Effector memory CD8-positive, alpha-beta T cell (primary cell): ENCODE results near the gene CACNB4.
A peak's percentile ranks its signal among the peaks of the same experiment; 100 is the strongest.
"Not testable (repeated sequence)": the region's sequence is repeated elsewhere in the genome, so short reads cannot be mapped to it uniquely, and the experiment has no call there.

Experiments used
- ATAC-seq: fragments of 150-1000 bp; cut with Tn5 transposase; replicated peaks from 2 replicates; pipeline ENCODE4 v1.10.0; 2021; ENCODE audit warnings: mild to moderate bottlenecking, moderate library complexity
- DNase-seq, 3 experiments: peaks; one replicate each; pipeline ENCODE4 v3.0.0; 2021
- H3K27ac Mint-ChIP-seq, 2 donors: one replicate each; pipeline ENCODE4 v1.8.0; 2022; ENCODE audit warnings: mild to moderate bottlenecking in 2 of 2, mixed read lengths in 2 of 2, moderate library complexity in 2 of 2
- H3K27me3 Mint-ChIP-seq, 2 donors: one replicate each; pipeline ENCODE4 v1.8.0; 2022; ENCODE audit warnings: mixed read lengths in 2 of 2
- H3K36me3 Mint-ChIP-seq: one replicate; pipeline ENCODE4 v1.8.0; 2022; ENCODE audit warnings: mild to moderate bottlenecking, moderate library complexity, mixed read lengths; ENCODE audit not compliant: insufficient read depth
- H3K4me1 Mint-ChIP-seq, 2 donors: one replicate each; pipeline ENCODE4 v1.8.0; 2022; ENCODE audit warnings: low read depth in 2 of 2, mixed read lengths in 2 of 2
- H3K4me3 Mint-ChIP-seq, 2 donors: one replicate each; pipeline ENCODE4 v1.8.0; 2022; ENCODE audit warnings: mild to moderate bottlenecking in 2 of 2, mixed read lengths in 2 of 2, moderate library complexity in 2 of 2
- H3K9me3 Mint-ChIP-seq, 2 donors: one replicate each; pipeline ENCODE4 v1.8.0; 2022; ENCODE audit warnings: mixed read lengths in 2 of 2

Gene CACNB4

GRCh38 chr2:151794422-151794821 is 304.4 kb downstream of the CACNB4 start:
- H3K4me3 Mint-ChIP-seq, H3K4me1 Mint-ChIP-seq, DNase-seq, H3K27ac Mint-ChIP-seq, H3K27me3 Mint-ChIP-seq, H3K9me3 Mint-ChIP-seq, H3K36me3 Mint-ChIP-seq, ATAC-seq: not testable (repeated sequence)

GRCh38 chr2:151793123-151793522 is 305.7 kb downstream of the CACNB4 start:
- Mint-ChIP-seq H3K9me3 (no peaks in the 10 kb centered on the region), H3K27ac (no peak overlapping the region), H3K27me3 (no peaks in the 10 kb centered on the region), H3K4me3 (no peak overlapping the region), H3K36me3 (no peaks in the 10 kb centered on the region), H3K4me1 (peaks cover 0 to 3% of the 10 kb centered on the region in 2 donors)
- DNase-seq: no peak
- ATAC-seq: no peak

- Mint-ChIP-seq H3K4me3 (no peak overlapping the region), H3K27ac (no peak overlapping the region), H3K9me3 (no peaks in the 10 kb centered on the region), H3K36me3 (no peaks in the 10 kb centered on the region), H3K27me3 (no peaks in the 10 kb centered on the region), H3K4me1 (peaks cover 0 to 6% of the 10 kb centered on the region in 2 donors)
- no peak for ATAC-seq
- no peak for DNase-seq
Measured at GRCh38 chr2:151792589-151792988, 306.3 kb downstream of the CACNB4 start.

GRCh38 chr2:151791545-151791944 is 307.3 kb downstream of the CACNB4 start:
- no peaks in the 10 kb centered on the region for H3K27me3 Mint-ChIP-seq
- ATAC-seq (no peak), DNase-seq (no peak)
- peaks cover 0 to 2% of the 10 kb centered on the region in 2 donors for H3K4me1 Mint-ChIP-seq
- no peaks in the 10 kb centered on the region for H3K9me3 Mint-ChIP-seq
- H3K4me3 Mint-ChIP-seq: no peak overlapping the region
- H3K27ac Mint-ChIP-seq: peak overlapping the region in 1 of 2 donors; percentile 59
- no peaks in the 10 kb centered on the region for H3K36me3 Mint-ChIP-seq

GRCh38 chr2:151790689-151791088 is 308.2 kb downstream of the CACNB4 start:
- no peak for ATAC-seq
- H3K27me3 Mint-ChIP-seq: no peaks in the 10 kb centered on the region
- H3K27ac Mint-ChIP-seq: peak overlapping the region in 1 of 2 donors; percentile 59
- peaks cover 0 to 2% of the 10 kb centered on the region in 2 donors for H3K4me1 Mint-ChIP-seq
- H3K9me3 Mint-ChIP-seq: no peaks in the 10 kb centered on the region
- no peak overlapping the region for H3K4me3 Mint-ChIP-seq
- no peak for DNase-seq
- no peaks in the 10 kb centered on the region for H3K36me3 Mint-ChIP-seq

GRCh38 chr2:151789055-151789834 is 309.6 kb downstream of the CACNB4 start:
- DNase-seq: no peak
- Mint-ChIP-seq H3K4me1 (peaks cover 0 to 2% of the 10 kb centered on the region in 2 donors), H3K27me3 (no peaks in the 10 kb centered on the region), H3K4me3 (no peak overlapping the region), H3K27ac (no peak overlapping the region), H3K9me3 (no peaks in the 10 kb centered on the region), H3K36me3 (peaks cover 3% of the 10 kb centered on the region)
- no peak for ATAC-seq

GRCh38 chr2:151786483-151786882 is 312.4 kb downstream of the CACNB4 start:
- Mint-ChIP-seq H3K4me1 (peaks cover 0 to 4% of the 10 kb centered on the region in 2 donors), H3K4me3 (no peak overlapping the region), H3K27me3 (no peaks in the 10 kb centered on the region), H3K9me3 (no peaks in the 10 kb centered on the region), H3K36me3 (peaks cover 8% of the 10 kb centered on the region), H3K27ac (no peak overlapping the region)
- ATAC-seq: no peak
- DNase-seq: no peak

GRCh38 chr2:151786077-151786476 is 312.8 kb downstream of the CACNB4 start:
- ATAC-seq: no peak
- no peak overlapping the region for H3K4me3 Mint-ChIP-seq
- H3K27ac Mint-ChIP-seq: no peak overlapping the region
- H3K4me1 Mint-ChIP-seq: peaks cover 0 to 4% of the 10 kb centered on the region in 2 donors
- H3K27me3 Mint-ChIP-seq: no peaks in the 10 kb centered on the region
- no peaks in the 10 kb centered on the region for H3K9me3 Mint-ChIP-seq
- DNase-seq: no peak
- peaks cover 8% of the 10 kb centered on the region for H3K36me3 Mint-ChIP-seq

GRCh38 chr2:151783133-151783520 is 315.7 kb downstream of the CACNB4 start:
- no peak for DNase-seq
- H3K4me3 Mint-ChIP-seq: no peak overlapping the region
- H3K4me1 Mint-ChIP-seq: peaks cover 3 to 4% of the 10 kb centered on the region in 2 donors
- H3K27me3 Mint-ChIP-seq: no peaks in the 10 kb centered on the region
- no peaks in the 10 kb centered on the region for H3K9me3 Mint-ChIP-seq
- H3K36me3 Mint-ChIP-seq: peaks cover 12% of the 10 kb centered on the region
- H3K27ac Mint-ChIP-seq: peak overlapping the region in 1 of 2 donors; percentile 67
- no peak for ATAC-seq
